Thoracic aorta (tissue), 2 donors: ENCODE results near the gene CCNI2. TPM values are rescaled to one million over a fixed set of nuclear protein-coding genes. Genes with fewer than 3 reads are reported as not detected.
A peak's percentile ranks its signal among the peaks of the same experiment; 100 is the strongest.

Experiments used
- ATAC-seq: fragments of 150-250 bp; one replicate; pipeline ENCODE4 v1.8.0; 2017; ENCODE audit warnings: low read depth; ENCODE audit not compliant: insufficient number of reproducible peaks, low FRiP score
- DNase-seq: peaks from one replicate; pipeline ENCODE4 v3.0.0-alpha.2; 2020; ENCODE audit warnings: low spot score
- H3K27ac ChIP-seq, 2 donors: fragments of 200-600 bp; sonication (generic); 1 replicate in 1 of 2; 2 replicates in 1 of 2; pipeline ENCODE4 v1.5.1; 2016; ENCODE audit warnings: mild to moderate bottlenecking in 2 of 2, moderate library complexity in 2 of 2
- H3K27me3 ChIP-seq: fragments of 200-600 bp; sonication (generic); replicated peaks from 2 replicates; pipeline ENCODE4 v1.6.0; 2016; ENCODE audit warnings: mild to moderate bottlenecking; ENCODE audit not compliant: insufficient read depth
- H3K36me3 ChIP-seq: fragments of 200-600 bp; sonication (generic); one replicate; pipeline ENCODE4 v1.5.1; 2016
- H3K4me1 ChIP-seq, 2 donors: fragments of 200-600 bp; sonication (generic); 1 replicate in 1 of 2; 2 replicates in 1 of 2; pipeline versions ENCODE4 v1.5.1 to v1.6.0; 2016; ENCODE audit warnings: low read depth in 2 of 2, mild to moderate bottlenecking in 1 of 2; ENCODE audit not compliant: control insufficient read depth in 1 of 2
- H3K4me3 ChIP-seq: fragments of 200-600 bp; sonication (generic); 2 replicates; pipeline ENCODE4 v1.5.1; 2016; ENCODE audit warnings: mild to moderate bottlenecking
- H3K9me3 ChIP-seq: fragments of 200-600 bp; sonication (generic); 2 replicates; pipeline ENCODE4 v1.5.1; 2016
- total RNA-seq, 2 donors: library from RNA; depleted of rRNA; stranded (reverse); fragments of >200 nt; gene quantifications; one replicate each; pipeline versions ENCODE4 v1.1.0 to v1.2.3, GENCODE V29; 2016
- TF ChIP-seq, protein P1 (sequence below): fragments of 200-600 bp; sonication (generic); IDR thresholded peaks from one replicate; pipeline ENCODE4 v1.5.1; 2019; ENCODE audit warnings: antibody characterized with exemption

CCNI2 gene
- total RNA-seq, 2 donors from 2014 or later = not detected

DNA sequence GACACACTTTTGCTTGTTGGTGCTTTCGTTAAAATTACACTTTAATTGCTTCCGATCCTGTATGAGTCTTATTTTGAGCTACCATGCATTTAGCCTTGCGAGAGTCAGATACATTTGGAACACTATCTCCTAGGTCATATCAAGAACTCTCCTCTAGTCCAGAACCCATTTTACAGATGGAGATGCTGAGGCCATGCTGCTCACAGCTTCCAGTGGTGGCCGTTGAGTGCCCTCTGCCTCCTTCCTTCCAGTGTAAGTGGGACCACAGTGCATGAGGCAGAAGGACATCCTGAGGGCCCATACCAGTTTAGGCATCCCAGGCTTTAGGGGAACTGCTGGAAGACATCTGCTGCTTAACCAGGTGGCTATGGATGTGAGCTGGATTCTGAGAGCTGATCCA lies 6.9 kb downstream of the CCNI2 start:
- Histone ChIP-seq H3K36me3 (peaks cover 11% of the 10 kb centered on the region), H3K4me3 (no peak overlapping the region), H3K4me1 (no peaks in the 10 kb centered on the region), H3K27me3 (no peaks in the 10 kb centered on the region), H3K27ac (no peak overlapping the region), H3K9me3 (no peaks in the 10 kb centered on the region)
- TF ChIP-seq, protein P1, sequence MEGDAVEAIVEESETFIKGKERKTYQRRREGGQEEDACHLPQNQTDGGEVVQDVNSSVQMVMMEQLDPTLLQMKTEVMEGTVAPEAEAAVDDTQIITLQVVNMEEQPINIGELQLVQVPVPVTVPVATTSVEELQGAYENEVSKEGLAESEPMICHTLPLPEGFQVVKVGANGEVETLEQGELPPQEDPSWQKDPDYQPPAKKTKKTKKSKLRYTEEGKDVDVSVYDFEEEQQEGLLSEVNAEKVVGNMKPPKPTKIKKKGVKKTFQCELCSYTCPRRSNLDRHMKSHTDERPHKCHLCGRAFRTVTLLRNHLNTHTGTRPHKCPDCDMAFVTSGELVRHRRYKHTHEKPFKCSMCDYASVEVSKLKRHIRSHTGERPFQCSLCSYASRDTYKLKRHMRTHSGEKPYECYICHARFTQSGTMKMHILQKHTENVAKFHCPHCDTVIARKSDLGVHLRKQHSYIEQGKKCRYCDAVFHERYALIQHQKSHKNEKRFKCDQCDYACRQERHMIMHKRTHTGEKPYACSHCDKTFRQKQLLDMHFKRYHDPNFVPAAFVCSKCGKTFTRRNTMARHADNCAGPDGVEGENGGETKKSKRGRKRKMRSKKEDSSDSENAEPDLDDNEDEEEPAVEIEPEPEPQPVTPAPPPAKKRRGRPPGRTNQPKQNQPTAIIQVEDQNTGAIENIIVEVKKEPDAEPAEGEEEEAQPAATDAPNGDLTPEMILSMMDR = no peak
- DNase-seq = no peak
- ATAC-seq = no peak

DNA sequence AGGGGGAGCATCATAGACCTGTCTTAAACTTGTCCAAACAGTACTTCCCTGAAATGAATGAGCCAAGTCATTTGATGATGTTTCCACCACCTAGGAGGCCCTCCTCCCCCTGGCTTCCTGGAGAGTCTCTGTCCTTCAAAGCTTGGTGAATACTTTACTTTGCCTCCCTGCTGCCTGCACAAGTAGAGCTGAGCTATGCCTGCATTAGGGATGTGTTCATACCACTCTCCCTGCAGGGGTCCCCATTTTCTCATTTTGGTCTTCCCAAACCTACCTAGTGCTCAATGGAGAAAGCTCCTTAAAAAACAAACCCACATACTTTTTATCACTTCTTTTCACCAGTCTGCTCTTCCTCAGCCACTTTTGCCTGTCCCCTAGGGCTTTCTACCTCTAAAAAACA lies 7.7 kb downstream of the CCNI2 start:
- Histone ChIP-seq H3K27ac (no peak overlapping the region), H3K36me3 (peaks cover 15% of the 10 kb centered on the region), H3K4me3 (no peak overlapping the region), H3K9me3 (no peaks in the 10 kb centered on the region), H3K27me3 (no peaks in the 10 kb centered on the region), H3K4me1 (no peaks in the 10 kb centered on the region)
- ATAC-seq (no peak), DNase-seq (no peak)
- TF ChIP-seq, protein P1 = peak; percentile 24

DNA sequence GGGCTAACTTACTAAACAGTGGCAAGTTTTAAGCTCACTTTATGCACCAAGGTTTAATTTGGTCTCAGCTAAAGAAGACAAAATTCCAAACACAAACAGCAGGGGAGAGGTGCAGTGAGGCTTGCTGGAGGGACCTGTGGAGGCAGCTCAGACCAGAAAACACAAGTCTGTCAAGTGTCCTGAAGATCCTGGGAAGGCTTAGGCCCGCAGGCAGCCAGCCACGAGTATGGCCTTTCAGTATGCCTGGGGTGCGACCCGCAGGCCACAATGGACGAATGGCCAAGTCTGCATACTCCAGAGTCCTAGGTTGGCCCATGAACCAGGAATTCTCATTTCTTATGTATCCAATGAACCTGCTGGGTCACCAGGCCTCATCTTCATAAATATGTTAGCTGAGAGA lies 9.3 kb downstream of the CCNI2 start:
- TF ChIP-seq, protein P1 = no peak
- peaks cover 31% of the 10 kb centered on the region for H3K36me3 ChIP-seq
- no peaks in the 10 kb centered on the region for H3K27me3 ChIP-seq
- H3K27ac ChIP-seq = no peak overlapping the region
- H3K4me3 ChIP-seq = no peak overlapping the region
- H3K9me3 ChIP-seq = no peaks in the 10 kb centered on the region
- ATAC-seq = no peak
- no peaks in the 10 kb centered on the region for H3K4me1 ChIP-seq
- DNase-seq = no peak

DNA sequence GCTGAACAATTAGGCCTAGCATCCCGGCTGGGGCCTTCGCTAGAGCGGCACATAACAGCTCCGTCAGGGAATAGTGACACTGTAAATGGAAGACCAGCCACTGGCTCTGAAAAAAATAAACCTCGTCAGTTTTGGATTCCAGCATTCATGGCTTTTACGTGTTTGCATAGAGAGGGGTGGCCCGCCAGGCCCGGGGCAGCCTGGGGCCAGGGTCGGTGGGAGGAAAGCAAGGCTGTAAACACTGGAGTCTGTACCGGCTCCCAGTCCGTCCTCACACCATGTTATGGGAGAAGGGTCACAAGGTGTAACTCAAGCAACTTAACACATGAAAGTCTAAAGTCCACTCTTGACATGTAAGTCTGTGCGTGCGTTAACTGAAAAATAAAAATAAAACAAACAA lies 11.2 kb downstream of the CCNI2 start:
- Histone ChIP-seq H3K9me3 (no peaks in the 10 kb centered on the region), H3K27ac (no peak overlapping the region), H3K27me3 (no peaks in the 10 kb centered on the region), H3K4me1 (no peaks in the 10 kb centered on the region), H3K36me3 (peaks cover 41% of the 10 kb centered on the region), H3K4me3 (no peak overlapping the region)
- DNase-seq (no peak), ATAC-seq (no peak)
- TF ChIP-seq, protein P1 = no peak

DNA sequence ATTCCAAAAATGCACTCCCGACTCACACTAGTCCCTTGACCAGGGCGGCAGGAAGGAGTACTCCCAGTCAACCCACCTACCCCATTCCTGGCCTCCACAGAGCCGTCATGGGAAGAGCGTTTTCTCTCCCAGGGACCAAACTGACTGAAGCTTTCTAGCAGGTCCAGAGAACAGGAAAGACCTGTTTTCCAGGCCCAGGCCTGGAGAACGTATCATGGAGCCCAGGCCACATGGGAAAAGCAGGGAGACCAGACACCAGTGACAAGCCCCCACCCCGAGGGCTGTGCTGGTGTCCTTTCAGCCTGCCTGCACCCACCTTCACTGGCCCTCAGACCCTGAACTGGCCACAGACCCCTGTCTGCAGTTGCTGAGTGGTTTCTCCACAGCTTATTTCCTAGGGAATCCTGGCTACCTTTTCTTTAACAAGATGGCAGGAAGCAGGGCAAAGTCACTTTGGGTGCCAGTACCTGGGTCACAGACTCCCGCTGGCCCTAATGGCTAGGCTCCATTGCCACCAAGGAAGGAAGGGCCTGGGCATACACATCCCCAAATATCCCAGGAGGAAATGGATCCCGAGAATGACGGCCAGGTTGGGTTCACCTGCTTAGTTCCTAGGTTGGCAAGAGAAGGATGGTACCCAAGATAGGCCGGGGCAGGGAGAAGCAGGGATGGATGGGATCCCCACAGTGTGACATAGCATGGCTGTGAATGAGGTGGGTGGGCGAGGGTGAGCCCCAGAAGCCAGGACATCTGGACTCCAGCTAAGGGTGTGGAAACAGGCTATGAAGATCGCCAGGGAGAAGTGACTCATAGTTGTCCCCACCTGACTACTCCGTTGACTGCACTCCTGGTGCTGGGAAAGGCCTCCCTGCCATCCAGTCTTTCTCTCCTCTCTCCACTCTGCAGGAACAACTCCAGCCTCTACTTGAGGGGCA lies 12.2 kb downstream of the CCNI2 start:
- ATAC-seq (no peak), DNase-seq (no peak)
- peaks cover 50% of the 10 kb centered on the region for H3K36me3 ChIP-seq
- H3K27ac ChIP-seq = no peak overlapping the region
- no peaks in the 10 kb centered on the region for H3K9me3 ChIP-seq
- no peaks in the 10 kb centered on the region for H3K27me3 ChIP-seq
- TF ChIP-seq, protein P1 = no peak
- H3K4me3 ChIP-seq = no peak overlapping the region
- H3K4me1 ChIP-seq = no peaks in the 10 kb centered on the region
